H9 (cell line): ENCODE data around the gene LNX2. TPM values are rescaled to one million over a fixed set of nuclear protein-coding genes. Genes with fewer than 3 reads are reported as not detected.
A peak's percentile ranks its signal among the peaks of the same experiment; 100 is the strongest.

Experiments
- DNase-seq: peaks from one replicate; pipeline ENCODE4 v3.0.0-alpha.2; 2017
- H2AFZ ChIP-seq: one replicate; pipeline ENCODE4 v1.6.1; 2013; ENCODE audit warnings: mild to moderate bottlenecking, low read length, control low read depth, moderate library complexity
- H2AK5ac ChIP-seq: 2 replicates; pipeline ENCODE4 v1.6.1; 2013; ENCODE audit warnings: low read length, control low read depth, mixed read lengths; ENCODE audit not compliant: insufficient read length
- H2BK120ac ChIP-seq: one replicate; pipeline ENCODE4 v1.6.1; 2013; ENCODE audit warnings: low read depth, mild to moderate bottlenecking, low read length, control low read depth, inconsistent platforms; ENCODE audit not compliant: poor library complexity, severe bottlenecking
- H2BK12ac ChIP-seq: 2 replicates; pipeline ENCODE4 v1.6.1; 2013; ENCODE audit warnings: low read length, control low read depth, mixed read lengths, low read depth; ENCODE audit not compliant: insufficient read length
- H2BK15ac ChIP-seq: 2 replicates; pipeline ENCODE4 v1.6.1; 2013; ENCODE audit warnings: low read depth, low read length, control low read depth
- H2BK20ac ChIP-seq: one replicate; pipeline ENCODE4 v1.6.1; 2013; ENCODE audit warnings: low read depth, mild to moderate bottlenecking, low read length, control low read depth, inconsistent platforms; ENCODE audit not compliant: poor library complexity, severe bottlenecking
- H2BK5ac ChIP-seq: 2 replicates; pipeline ENCODE4 v1.6.1; 2013; ENCODE audit warnings: low read length, control low read depth, mixed read lengths; ENCODE audit not compliant: insufficient read length
- H3K14ac ChIP-seq: 2 replicates; pipeline ENCODE4 v1.6.1; 2013; ENCODE audit warnings: low read length, control low read depth; ENCODE audit not compliant: insufficient read depth
- H3K18ac ChIP-seq: 2 replicates; pipeline ENCODE4 v1.6.1; 2013; ENCODE audit warnings: low read depth, mild to moderate bottlenecking, mixed read lengths, low read length, control low read depth; ENCODE audit not compliant: insufficient read length
- H3K23ac ChIP-seq: 2 replicates; pipeline ENCODE4 v1.6.1; 2013; ENCODE audit warnings: low read length, control low read depth, mixed read lengths, low read depth; ENCODE audit not compliant: insufficient read length
- H3K23me2 ChIP-seq: 2 replicates; pipeline ENCODE4 v1.6.1; 2013; ENCODE audit warnings: low read depth, mild to moderate bottlenecking, mixed read lengths, low read length, control low read depth; ENCODE audit not compliant: insufficient read length, poor library complexity, severe bottlenecking
- H3K27ac ChIP-seq: 2 replicates; pipeline ENCODE4 v1.5.1; 2013; ENCODE audit warnings: low read length, control low read depth, mixed read lengths, low read depth; ENCODE audit not compliant: insufficient read length
- H3K27me3 ChIP-seq: 2 replicates; pipeline ENCODE4 v1.6.1; 2013; ENCODE audit warnings: low read length, control low read depth, inconsistent platforms; ENCODE audit not compliant: insufficient read depth
- H3K4ac ChIP-seq: 2 replicates; pipeline ENCODE4 v1.6.1; 2013; ENCODE audit warnings: low read depth, mild to moderate bottlenecking, control low read depth, inconsistent platforms, low read length, moderate library complexity
- H3K4me1 ChIP-seq: 2 replicates; pipeline ENCODE4 v1.6.1; 2013; ENCODE audit warnings: low read length, control low read depth, inconsistent platforms; ENCODE audit not compliant: insufficient read depth
- H3K4me2 ChIP-seq: 2 replicates; pipeline ENCODE4 v1.6.1; 2013; ENCODE audit warnings: low read length, control low read depth, mixed read lengths; ENCODE audit not compliant: insufficient read length, insufficient read depth
- H3K56ac ChIP-seq: 2 replicates; pipeline ENCODE4 v1.6.1; 2013; ENCODE audit warnings: low read depth, mild to moderate bottlenecking, mixed read lengths, low read length, control low read depth; ENCODE audit not compliant: insufficient read length
- H3K79me1 ChIP-seq: 2 replicates; pipeline ENCODE4 v1.6.1; 2013; ENCODE audit warnings: low read depth, mild to moderate bottlenecking, moderate library complexity, low read length, control low read depth, inconsistent platforms; ENCODE audit not compliant: insufficient read depth, poor library complexity, severe bottlenecking
- H3K79me2 ChIP-seq: 2 replicates; pipeline ENCODE4 v1.6.1; 2013; ENCODE audit warnings: low read length, control low read depth, inconsistent platforms; ENCODE audit not compliant: insufficient read depth
- H3K9ac ChIP-seq: 2 replicates; pipeline ENCODE4 v1.6.1; 2013; ENCODE audit warnings: low read length, control low read depth, mixed read lengths; ENCODE audit not compliant: insufficient read length; ENCODE audit errors: extremely low read depth
- H3K9me3 ChIP-seq: one replicate; pipeline ENCODE4 v1.6.1; 2013; ENCODE audit warnings: low read depth, low read length, inconsistent platforms; ENCODE audit not compliant: control insufficient read depth
- H3T11ph ChIP-seq: one replicate; pipeline ENCODE4 v1.6.1; 2013; ENCODE audit warnings: mild to moderate bottlenecking, low read length, control low read depth, inconsistent platforms
- H4K20me1 ChIP-seq: one replicate; pipeline ENCODE4 v1.6.1; 2013; ENCODE audit not compliant: control insufficient read depth, insufficient read length, insufficient read depth
- H4K5ac ChIP-seq: 2 replicates; pipeline ENCODE4 v1.6.1; 2013; ENCODE audit warnings: low read depth, mild to moderate bottlenecking, mixed read lengths, low read length, control low read depth; ENCODE audit not compliant: insufficient read length
- H4K8ac ChIP-seq: replicated peaks from 2 replicates; pipeline ENCODE4 v1.6.1; 2013; ENCODE audit warnings: low read length, control low read depth, mixed read lengths, low read depth; ENCODE audit not compliant: insufficient read length
- H4K91ac ChIP-seq: 2 replicates; pipeline ENCODE4 v1.6.1; 2013; ENCODE audit warnings: low read depth, mild to moderate bottlenecking, moderate library complexity, mixed read lengths, low read length, control low read depth; ENCODE audit not compliant: insufficient read length
- H3K27ac Mint-ChIP-seq, 3 experiments: 2 replicates in 2 of 3; 3 replicates in 1 of 3; pipeline ENCODE4 v1.8.0; 2020 to 2021; ENCODE audit warnings: mixed read lengths in 3 of 3, mild to moderate bottlenecking in 1 of 3, moderate library complexity in 1 of 3
- H3K27me3 Mint-ChIP-seq: 2 replicates; pipeline ENCODE4 v1.8.0; 2021; ENCODE audit warnings: low read depth, mild to moderate bottlenecking, moderate library complexity, mixed read lengths
- H3K36me3 Mint-ChIP-seq, 3 experiments: 2 replicates in 2 of 3; 3 replicates in 1 of 3; pipeline ENCODE4 v1.8.0; 2020 to 2021; ENCODE audit warnings: low read depth in 3 of 3, mixed read lengths in 3 of 3; ENCODE audit not compliant: insufficient read depth in 1 of 3
- H3K4me1 Mint-ChIP-seq, 2 experiments: 2 replicates each; pipeline ENCODE4 v1.8.0; 2020; ENCODE audit warnings: mixed read lengths in 2 of 2
- H3K4me3 Mint-ChIP-seq, 2 experiments: 2 replicates in 1 of 2; 3 replicates in 1 of 2; pipeline ENCODE4 v1.8.0; 2020 to 2021; ENCODE audit warnings: mild to moderate bottlenecking in 2 of 2, mixed read lengths in 2 of 2, moderate library complexity in 1 of 2
- H3K9me3 Mint-ChIP-seq, 2 experiments: 2 replicates in 1 of 2; 3 replicates in 1 of 2; pipeline ENCODE4 v1.8.0; 2020; ENCODE audit warnings: mild to moderate bottlenecking in 2 of 2, mixed read lengths in 2 of 2, moderate library complexity in 1 of 2
- WGBS: extraction: QIAGEN DNeasy Blood & Tissue Kit; methylation state at CpG from one replicate; pipeline ENCODE4 v1.1.7; 2013; ENCODE audit warnings: missing lambda C conversion rate, low lambda C conversion rate, mixed read lengths; ENCODE audit not compliant: insufficient read length; ENCODE audit errors: extremely low coverage; 5-methylcytosine and 5-hydroxymethylcytosine counted together
- total RNA-seq: library from RNA; stranded (reverse); gene quantifications from 2 replicates; pipeline ENCODE4 v1.2.1, GENCODE V29; 2021
- TF ChIP-seq, protein P1 (sequence below): fragments of 200-600 bp; sonication (generic); conservative IDR thresholded peaks from 3 replicates; pipeline ENCODE4 v1.8.0; 2021; ENCODE audit warnings: antibody characterized with exemption, mild to moderate bottlenecking

Gene LNX2
- total RNA-seq, 1 experiment from 2014 or later: 12.4 TPM

DNA sequence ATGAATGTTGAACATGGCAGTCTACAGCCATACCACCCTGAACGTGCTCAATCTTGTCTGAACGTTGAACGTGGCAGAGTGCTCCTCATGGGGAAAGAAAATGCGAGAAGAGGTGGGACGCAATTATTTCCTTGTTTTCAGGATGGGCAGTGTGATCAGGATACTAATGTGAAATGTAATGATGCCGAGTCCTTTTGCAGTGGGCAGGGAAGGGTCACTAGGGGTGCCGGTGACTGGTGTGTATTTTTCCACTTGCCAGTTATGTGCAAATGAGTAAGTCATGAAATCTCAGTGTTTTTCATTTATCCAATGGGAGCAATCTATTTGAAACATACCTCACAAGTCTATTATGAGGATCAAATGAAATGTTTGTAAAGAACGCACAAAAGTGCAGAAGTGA lies 84.8 kb downstream of the LNX2 start:
- Histone ChIP-seq H4K20me1 (no peaks in the 10 kb centered on the region), H2BK120ac (peak overlapping the region; percentile 19), H3K27ac (no peak overlapping the region), H2BK12ac (no peak overlapping the region), H3K18ac (no peak overlapping the region), H2AFZ (no peak overlapping the region), H3K4ac (no peak overlapping the region), H3K79me1 (no peaks in the 10 kb centered on the region), H4K5ac (no peak overlapping the region), H2AK5ac (no peak overlapping the region), H3K14ac (no peak overlapping the region), H3T11ph (no peak overlapping the region), H2BK20ac (no peak overlapping the region), H2BK5ac (no peak overlapping the region), H2BK15ac (no peak overlapping the region), H3K56ac (no peak overlapping the region), H3K9ac (no peak overlapping the region), H3K4me1 (no peaks in the 10 kb centered on the region), H3K9me3 (no peaks in the 10 kb centered on the region), H3K4me2 (no peak overlapping the region), H4K91ac (no peak overlapping the region), H3K27me3 (no peaks in the 10 kb centered on the region), H3K79me2 (no peaks in the 10 kb centered on the region), H4K8ac (no peak overlapping the region), H3K23ac (no peak overlapping the region), H3K23me2 (no peaks in the 10 kb centered on the region)
- Mint-ChIP-seq H3K4me3 (no peak overlapping the region), H3K27ac (no peak overlapping the region), H3K36me3 (no peaks in the 10 kb centered on the region; a peak in 1 of 7 replicates), H3K4me1 (peaks cover 10 to 11% of the 10 kb centered on the region in 2 experiments), H3K27me3 (no peaks in the 10 kb centered on the region), H3K9me3 (no peaks in the 10 kb centered on the region)
- TF ChIP-seq, protein P1, sequence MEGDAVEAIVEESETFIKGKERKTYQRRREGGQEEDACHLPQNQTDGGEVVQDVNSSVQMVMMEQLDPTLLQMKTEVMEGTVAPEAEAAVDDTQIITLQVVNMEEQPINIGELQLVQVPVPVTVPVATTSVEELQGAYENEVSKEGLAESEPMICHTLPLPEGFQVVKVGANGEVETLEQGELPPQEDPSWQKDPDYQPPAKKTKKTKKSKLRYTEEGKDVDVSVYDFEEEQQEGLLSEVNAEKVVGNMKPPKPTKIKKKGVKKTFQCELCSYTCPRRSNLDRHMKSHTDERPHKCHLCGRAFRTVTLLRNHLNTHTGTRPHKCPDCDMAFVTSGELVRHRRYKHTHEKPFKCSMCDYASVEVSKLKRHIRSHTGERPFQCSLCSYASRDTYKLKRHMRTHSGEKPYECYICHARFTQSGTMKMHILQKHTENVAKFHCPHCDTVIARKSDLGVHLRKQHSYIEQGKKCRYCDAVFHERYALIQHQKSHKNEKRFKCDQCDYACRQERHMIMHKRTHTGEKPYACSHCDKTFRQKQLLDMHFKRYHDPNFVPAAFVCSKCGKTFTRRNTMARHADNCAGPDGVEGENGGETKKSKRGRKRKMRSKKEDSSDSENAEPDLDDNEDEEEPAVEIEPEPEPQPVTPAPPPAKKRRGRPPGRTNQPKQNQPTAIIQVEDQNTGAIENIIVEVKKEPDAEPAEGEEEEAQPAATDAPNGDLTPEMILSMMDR: no peak
- WGBS: no CpG with 5 or more reads among the region's 8 CpGs
- DNase-seq: no peak
